ENCODE data around the gene SYCE3.
"Not testable (repeated sequence)": the region's sequence is repeated elsewhere in the genome, so short reads cannot be mapped to it uniquely, and the experiment has no call there.

Gene SYCE3

GRCh38 chr22:50529416-50529896 is 33.3 kb downstream of the SYCE3 start:
- DNase-seq: no peak

GRCh38 chr22:50528682-50529415 is 33.9 kb downstream of the SYCE3 start:
- DNase-seq: no peak

DNA sequence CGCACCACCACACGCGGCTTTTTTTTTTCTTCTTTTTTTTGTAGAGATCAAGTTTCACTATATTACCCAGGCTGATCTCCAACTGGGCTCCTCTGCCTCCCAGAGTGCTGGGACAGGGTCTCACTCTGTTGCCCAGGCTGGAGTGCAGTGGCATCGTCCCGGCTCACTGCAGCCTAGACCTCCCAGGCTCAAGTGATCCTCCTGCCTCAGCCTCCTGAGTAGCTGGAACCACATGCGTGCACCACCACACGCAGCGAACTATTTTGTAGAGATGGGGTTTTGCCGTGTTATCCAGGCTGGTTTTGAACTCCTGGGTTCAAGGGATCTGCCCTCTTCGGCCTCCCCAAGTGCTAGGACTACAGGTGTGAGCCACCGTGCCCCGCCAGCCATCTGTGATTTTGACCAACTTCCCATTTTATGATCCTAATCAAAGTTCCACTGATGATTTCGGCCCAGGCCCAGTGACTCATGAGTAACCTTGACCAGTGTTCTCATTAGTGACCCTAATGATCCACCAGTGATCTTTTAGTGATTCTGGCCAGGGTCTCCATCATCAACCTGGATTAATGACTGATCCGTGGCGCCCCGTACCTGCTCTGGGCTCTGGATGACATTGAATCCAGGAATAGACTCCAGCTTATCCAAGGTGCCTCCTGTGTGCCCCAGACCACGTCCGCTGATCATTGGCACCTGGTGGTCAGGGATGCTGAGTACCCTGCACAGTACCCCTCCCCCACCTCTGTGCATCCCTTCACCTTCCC is 34.6 kb downstream of the SYCE3 start:
- no peak for DNase-seq

GRCh38 chr22:50526834-50527801 is 35.6 kb downstream of the SYCE3 start:
- peak; percentile 73 for DNase-seq

DNA sequence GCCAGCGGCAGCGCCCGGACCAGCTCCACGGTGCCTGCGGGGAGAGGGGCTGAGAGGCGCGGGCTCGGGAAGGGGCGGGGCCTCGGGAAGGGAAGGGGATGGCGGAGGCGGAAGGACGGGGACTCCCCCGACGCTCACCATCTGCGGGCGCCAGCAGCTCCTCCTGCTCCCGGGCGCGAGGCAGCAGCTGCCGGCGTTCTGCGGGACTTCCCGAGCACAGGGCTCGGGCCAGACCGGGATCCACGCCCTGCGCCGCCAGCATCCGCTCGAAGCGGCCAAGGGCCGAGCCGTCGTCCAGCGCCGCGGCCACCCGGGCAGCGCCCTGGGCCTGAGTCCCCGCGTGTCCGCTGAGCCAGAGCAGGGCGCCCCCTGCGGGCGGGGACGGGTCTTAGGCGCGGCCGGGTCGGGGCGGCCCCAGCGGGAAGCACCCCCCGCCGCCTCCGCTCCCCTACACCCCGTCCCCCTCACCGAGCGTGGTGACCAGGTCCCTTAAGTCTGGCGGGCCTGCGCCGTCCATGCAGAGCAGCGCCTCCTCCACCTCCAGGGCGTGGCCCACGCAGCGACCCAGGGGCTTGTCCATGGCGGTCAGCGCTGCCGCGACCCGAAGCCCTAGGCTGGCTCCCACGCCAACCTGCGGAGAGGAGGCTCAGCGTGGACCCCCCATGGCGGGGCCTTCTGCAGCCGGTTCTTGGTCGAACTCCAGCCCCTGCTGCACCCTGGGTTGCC is 36.4 kb downstream of the SYCE3 start:
- DNase-seq: peak; percentile 86

- no peak for DNase-seq
Measured at GRCh38 chr22:50525858-50526107, 36.9 kb downstream of the SYCE3 start.

DNA sequence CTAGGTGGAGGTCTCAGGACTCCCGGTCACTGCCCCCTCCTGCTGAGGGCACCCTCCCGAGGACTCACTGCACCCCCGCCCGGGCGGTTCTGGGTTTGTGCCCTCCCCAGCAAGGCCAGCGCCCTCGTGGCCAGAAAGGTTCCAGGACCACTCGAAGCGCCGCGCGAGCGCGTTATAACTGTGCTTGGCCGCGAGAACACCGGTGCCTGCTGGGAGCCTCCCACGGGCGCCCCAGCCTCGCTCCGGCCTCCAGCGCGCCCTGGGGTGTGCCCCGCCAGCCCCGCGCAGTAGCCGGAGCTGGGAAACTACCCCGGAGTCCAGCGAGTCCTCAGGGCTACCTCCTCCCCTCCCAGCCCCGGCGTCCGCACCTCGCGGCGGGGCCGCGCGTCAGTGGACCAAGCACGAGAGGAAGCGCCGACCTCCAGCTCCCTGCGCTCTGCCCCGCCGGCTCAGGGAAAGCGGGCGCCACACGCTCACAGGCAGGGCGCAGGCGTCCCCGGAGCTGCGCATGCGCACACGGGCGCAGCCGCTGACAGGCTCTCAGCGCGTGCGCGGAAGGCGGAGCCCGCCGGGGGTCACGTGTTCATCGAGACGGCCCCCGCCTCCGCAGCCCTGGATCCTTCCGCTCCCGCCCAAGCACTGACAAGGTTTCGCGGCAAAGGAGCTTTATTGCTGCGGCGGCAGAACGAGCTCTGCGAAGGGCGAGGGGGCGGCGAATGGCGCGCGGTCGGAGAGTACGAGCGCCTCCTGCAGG is 37.4 kb downstream of the SYCE3 start, which contains the start of gene SCO2:
Gene SCO2 (minus strand): TSS at position 495 of the 754 bp plus-strand sequence. CDS start 1,187 bp downstream, outside the sequence.
- DNase-seq: peak; percentile 97

GRCh38 chr22:50524676-50525103 is 38.0 kb downstream of the SYCE3 start:
- DNase-seq: no peak

DNA sequence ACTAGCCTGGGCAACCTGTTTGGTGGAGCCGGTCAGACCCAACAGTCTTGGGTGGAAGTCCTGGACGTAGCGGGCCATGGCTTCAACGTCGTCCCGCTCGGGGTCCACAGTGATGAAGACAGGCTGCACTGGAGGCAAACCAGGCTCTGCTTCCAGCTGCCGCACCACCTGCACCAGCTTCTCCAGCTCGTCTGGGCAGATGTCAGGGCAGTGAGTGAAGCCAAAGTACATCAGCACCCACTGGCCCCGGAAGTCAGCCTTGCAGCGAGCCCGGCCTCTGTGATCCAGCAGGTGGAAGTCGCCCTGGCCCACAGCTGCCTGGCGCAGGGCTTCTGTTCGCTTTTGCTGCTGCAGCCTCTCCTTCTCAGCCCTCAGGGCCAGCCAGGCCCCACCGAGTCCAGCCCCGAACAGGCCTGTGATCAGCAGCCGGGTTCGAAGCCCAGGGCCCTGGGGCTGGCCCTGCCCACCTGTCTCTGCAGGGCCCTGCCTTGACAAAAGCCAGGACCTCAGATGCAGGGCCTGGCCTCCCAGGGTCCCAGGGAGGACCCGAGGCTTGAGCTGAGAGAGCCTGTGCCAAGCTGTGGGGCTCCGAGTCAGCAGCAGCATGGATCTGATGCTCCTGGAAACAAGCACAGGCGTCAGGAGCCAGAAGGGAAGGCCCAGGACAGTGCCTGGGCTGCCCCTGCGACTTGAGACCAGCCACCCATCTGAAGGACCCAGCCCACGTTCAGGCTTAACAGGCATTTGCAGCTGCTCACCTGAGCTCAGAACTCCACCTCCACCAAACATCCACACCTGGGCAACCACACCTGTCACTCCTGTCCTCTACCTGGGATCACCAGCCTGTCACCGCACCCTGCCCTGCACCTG is 38.7 kb downstream of the SYCE3 start:
- no peak for DNase-seq

GRCh38 chr22:50523458-50523805 is 39.3 kb downstream of the SYCE3 start:
- DNase-seq: no peak

DNA sequence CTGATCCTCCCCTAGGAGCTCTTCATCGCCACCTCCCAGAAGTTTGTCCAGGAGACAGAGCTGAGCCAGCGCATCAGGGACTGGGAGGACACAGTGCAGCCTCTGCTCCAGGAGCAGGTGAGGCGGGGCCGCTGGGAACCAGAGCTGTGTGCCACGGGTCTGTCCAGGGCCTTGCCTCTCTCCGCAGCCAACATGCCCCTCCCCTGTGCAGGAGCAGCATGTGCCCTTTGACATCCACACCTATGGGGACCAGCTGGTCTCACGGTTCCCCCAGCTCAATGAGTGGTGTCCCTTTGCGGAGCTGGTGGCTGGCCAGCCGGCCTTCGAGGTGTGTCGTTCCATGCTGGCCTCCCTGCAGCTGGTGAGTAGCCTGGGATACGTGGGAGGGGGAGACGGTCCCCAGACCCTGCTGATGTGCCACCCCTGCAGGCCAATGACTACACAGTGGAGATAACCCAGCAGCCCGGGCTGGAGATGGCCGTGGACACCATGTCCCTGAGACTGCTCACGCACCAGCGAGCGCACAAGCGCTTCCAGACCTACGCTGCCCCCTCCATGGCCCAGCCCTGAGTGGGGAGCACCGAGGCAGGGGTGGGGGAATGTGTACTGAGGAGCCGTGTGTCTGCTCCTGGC is 39.8 kb downstream of the SYCE3 start:
- DNase-seq: no peak

DNA sequence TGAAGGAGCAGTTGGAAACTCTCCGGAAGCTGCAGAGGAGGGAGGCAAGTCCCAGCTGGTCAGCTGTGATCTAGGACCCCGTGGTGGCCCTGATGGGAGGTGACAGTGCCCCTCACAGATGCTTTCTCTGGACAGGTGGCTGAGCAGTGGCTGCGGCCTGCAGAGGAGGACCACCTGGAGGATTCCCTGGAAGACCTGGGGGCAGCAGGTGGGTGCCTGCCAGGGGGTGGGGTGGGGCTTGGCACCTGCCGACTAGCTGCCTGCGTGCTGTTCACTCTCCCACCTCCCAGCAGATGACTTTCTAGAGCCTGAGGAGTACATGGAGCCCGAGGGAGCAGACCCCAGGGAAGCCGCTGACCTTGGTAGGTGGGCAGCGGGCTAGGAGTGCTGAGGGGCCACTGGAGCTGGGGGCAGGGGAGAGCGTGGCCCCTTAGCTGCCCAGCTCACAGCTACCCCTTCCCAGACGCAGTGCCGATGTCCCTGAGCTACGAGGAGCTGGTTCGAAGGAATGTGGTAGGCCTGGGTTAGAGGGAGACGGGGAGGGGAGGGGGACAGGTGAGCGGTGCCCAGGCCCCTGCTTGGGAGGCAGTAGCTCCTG is 40.4 kb downstream of the SYCE3 start:
- DNase-seq: no peak

GRCh38 chr22:50521710-50522109 is 41.0 kb downstream of the SYCE3 start:
- no peak for DNase-seq

DNA sequence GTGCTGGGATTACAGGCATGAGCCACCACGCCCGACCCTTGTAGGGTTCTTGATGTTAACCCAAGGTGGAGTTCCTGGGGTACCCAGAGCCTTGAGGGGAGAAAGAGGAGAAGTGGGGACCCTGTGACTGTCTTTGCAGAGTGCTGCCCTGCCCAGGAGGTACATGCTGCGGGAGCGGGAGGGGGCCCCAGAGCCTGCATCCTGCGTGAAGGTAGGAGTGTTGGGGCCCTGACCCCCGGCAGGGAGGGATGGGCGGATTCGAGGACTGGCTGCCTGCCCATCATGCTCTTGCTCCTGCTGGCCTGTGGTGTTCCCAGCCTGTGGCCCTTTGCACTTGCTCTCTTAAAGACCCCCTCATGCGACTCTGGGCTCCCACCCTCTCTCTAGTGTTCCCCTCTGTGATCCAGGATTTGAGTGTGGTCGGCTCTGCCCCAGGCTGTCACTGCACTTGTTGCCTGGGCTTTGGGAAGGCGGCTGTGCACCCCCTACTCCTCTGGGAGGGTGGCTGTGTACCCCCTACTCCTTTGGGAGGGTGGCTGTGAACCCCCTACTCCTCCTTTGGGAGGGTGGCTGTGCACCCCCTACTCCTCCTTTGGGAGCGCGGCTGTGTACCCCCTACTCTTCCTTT is 41.8 kb downstream of the SYCE3 start:
- no peak for DNase-seq

DNA sequence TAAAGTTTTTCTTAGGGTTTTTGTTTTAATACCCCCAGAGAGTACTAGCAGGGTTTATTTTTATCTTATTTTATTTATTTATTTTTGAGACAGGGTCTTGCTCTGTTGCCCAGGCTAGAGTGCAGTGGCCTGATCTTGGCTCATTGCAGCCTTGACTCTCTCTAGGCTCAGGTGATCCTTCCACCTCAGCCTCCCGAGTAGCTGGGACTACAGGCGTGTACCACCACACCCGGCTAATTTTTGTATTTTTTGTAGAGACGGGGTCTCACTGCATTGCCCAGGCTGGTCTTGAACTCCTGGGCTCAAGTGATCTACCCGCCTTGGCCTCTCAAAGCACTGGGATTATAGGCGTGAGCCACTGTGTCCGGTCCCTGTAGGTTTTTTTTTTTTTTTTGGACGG is 42.5 kb downstream of the SYCE3 start:
- not testable (repeated sequence) for DNase-seq

DNA sequence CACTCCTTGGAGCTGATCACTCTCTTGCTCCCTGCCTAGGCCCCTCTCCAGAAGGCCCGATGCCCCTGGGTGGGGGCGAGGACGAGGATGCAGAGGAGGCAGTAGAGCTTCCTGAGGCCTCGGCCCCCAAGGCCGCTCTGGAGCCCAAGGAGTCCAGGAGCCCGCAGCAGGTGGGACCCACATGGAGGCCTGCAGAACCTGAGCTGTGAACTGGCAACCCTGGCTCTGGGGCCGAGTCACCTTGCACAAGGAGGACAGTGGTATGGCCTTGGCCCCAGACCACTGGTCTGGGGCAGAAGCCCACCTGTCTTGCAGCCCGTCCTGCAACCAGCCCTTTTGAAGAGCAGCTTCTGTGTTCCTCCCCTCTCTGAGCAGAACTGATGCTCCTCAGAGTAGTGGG is 43.6 kb downstream of the SYCE3 start:
- no peak for DNase-seq

- no peak for DNase-seq
Measured at GRCh38 chr22:50518606-50519005, 44.1 kb downstream of the SYCE3 start.

GRCh38 chr22:50517495-50518260 is 45.0 kb downstream of the SYCE3 start:
- no peak for DNase-seq

GRCh38 chr22:50516891-50517290 is 45.8 kb downstream of the SYCE3 start:
- no peak for DNase-seq
